Measurements from ENCODE around the gene SEM1.

GRCh38 chr7:96664793-96665192, 44.9 kb downstream of the SEM1 start:
- TF ChIP-seq CTCF (conservative IDR thresholded peaks at IDR 0.05) (no peak), EZH2 (IDR thresholded peaks at IDR 0.05; ENCODE audit: low read depth) (no peak)
